GM12873 (cell line): ENCODE data around the gene STK31.
A peak's percentile ranks its signal among the peaks of the same experiment; 100 is the strongest.

ENCODE experiments used
- TF ChIP-seq, protein P1 (sequence below): IDR thresholded peaks from 2 replicates; pipeline ENCODE4 v1.5.1; 2012; ENCODE audit warnings: low read depth, mild to moderate bottlenecking, moderate library complexity, low read length, control low read depth; ENCODE audit not compliant: insufficient read depth; ENCODE audit errors: missing control alignments

Gene STK31

DNA sequence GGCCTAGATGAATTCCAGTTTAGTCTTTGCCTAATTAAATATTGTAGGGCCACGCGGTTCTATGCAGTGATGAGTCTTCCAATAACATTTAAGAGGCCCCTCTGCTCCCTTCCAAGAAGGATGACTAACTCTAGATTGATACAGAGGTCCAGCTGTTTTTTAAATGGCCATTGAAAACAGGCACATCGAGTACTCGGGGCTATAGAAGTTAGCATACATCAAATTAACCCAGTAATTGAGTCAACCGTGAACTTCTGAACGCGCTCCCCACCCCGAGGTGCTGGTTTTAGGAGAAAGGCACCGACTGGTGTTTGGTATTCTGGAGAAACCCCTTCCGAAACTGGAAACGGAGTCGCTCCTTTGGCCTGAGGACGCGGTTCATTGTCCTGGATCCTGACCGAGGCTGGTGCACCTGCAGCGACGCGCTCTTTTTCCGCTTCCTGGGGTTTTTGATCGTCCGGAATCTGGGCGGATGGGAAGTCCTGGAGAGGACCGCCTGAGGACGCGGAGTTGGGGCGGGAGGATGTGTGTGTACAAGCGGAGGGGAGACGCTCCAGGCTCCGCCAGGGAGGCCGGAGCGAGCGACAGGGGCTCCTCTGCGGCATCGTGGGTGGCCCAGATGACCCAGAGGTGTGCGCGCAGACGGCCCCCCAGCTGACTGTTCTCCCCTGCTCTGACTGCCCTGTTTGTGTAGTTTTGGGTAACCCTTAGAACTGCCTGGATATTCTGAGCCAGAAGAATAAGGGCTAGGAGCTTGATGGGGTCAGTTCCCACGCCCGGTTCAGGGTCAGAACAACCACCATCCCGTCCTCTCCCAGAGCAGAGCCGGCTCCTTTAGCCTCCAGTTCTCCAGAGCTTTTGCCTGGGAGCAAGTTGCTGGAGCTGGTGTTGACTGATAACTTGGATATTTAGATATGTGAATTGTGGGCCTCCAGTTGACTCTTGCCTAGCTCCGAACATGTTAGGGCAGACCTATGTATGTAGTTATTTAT is 29.3 kb upstream of the STK31 start:
- TF ChIP-seq, protein P1, sequence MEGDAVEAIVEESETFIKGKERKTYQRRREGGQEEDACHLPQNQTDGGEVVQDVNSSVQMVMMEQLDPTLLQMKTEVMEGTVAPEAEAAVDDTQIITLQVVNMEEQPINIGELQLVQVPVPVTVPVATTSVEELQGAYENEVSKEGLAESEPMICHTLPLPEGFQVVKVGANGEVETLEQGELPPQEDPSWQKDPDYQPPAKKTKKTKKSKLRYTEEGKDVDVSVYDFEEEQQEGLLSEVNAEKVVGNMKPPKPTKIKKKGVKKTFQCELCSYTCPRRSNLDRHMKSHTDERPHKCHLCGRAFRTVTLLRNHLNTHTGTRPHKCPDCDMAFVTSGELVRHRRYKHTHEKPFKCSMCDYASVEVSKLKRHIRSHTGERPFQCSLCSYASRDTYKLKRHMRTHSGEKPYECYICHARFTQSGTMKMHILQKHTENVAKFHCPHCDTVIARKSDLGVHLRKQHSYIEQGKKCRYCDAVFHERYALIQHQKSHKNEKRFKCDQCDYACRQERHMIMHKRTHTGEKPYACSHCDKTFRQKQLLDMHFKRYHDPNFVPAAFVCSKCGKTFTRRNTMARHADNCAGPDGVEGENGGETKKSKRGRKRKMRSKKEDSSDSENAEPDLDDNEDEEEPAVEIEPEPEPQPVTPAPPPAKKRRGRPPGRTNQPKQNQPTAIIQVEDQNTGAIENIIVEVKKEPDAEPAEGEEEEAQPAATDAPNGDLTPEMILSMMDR: no peak

DNA sequence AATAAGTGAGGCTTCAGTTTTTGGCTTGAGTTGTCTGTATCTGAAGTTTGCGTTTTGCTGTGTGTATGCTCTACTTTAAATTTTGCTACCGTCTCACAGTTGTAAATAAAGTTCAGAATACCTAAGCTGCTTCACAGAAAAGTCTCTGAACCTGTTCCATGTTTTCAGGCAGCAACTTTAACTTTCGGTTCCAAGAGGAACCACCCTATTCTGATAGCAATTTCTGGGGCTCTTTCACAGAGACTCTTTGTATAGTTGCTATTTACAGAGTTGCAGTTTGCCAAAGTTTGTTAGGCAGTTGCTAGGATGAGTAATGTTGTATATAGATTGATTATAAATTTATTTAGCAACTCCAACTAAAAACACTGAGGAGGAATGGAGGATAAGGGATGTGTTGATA is 24.3 kb upstream of the STK31 start:
- TF ChIP-seq, protein P1: no peak

DNA sequence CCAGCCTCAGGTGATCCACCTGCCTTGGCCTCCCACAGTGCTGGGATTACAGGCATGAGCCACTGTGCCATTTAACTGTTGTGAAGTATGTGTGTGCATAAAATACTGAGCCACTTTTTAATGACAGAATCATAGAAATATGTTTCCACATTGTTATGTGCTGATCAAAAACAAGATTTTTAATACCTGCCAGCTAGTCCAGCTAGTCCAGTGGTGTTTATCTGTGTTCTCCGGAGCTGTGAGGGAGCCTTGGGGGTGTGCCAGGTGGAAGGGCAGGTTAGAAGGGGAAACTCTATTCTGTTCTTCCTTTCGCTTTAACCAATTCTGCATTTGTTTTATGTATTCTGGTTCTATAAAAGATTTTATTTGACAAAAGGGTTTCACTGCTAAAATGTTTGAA is 23.0 kb upstream of the STK31 start:
- TF ChIP-seq, protein P1: no peak

DNA sequence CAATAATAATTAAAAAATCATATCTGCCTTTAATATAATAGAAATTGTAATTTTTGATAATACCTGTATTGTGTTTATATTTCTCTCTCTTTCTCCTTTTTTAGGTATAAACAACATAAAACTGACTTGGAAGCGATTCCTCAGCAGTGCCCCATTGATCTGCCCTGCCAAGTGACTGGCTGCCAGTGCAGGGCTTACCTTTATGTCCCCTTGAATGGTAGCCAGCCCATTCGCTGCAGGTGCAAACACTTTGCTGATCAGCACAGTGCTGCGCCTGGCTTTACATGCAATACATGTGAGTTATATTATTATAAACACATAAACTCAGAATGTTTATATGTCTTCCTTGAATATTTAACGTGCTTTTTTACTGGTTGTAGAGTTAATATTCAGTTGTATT is 20.9 kb upstream of the STK31 start:
- TF ChIP-seq, protein P1: no peak

DNA sequence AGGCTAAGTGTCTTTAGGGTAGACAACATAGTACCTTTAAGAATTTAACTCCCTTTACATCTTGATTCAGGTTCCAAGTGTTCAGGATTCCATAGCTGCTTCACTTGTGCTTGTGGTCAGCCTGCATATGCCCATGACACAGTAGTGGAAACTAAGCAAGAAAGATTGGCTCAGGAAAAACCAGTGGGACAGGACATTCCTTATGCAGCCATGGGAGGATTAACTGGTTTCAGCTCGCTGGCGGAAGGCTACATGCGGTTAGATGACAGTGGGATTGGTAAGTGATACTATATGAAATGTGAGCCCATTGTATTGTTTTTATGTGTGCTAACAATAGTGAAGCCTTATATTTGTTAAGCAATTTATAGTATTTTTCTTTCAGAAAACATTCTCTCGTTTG is 18.7 kb upstream of the STK31 start:
- TF ChIP-seq, protein P1: no peak

DNA sequence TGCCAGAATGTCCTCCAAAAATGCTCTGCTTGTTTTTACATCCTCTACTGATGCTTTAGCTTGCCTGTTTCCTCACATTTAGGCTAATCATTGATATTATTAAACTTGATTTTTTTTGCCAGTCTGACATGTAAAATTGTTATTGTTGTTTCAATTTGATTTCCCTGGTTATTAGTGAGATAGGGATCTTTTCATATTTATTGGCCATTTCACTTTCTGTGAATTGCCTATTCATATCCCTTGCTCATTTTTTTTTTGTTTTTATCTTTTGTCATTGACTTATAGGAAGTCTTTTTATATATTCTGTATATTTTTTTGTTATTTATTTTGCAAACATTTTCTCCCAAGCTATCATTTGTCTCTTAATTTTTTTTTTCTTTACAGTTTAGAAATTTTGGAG is 16.8 kb upstream of the STK31 start:
- TF ChIP-seq, protein P1: no peak

DNA sequence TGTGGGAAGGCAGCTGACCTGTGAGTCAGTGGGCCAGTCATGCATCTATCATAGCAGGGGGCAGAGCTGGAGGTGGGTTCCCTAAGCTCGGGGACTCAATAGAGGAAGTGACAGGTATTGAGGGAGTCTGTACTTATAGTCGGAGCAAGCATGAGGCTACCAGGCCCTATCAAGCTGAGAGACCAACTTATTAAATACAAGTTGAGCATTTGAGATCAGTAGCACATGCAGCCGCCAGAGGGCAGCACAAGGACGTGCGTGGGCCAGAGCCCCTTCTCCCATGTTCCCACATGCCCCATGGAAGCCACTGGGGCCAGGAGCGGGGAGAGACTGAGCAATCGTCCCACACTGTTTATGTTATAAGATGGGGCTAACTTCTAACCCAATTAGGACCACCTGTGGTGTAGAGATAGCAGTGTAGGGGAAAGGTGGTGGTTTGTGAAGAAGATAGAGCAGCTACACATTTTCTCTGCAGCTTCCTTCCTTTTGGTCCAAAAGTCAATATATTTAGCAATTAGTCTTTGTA is 13.0 kb upstream of the STK31 start:
- TF ChIP-seq, protein P1: peak; percentile 90
